MCF 10A (cell line): ENCODE results near the gene AKR1E2. TPM values are rescaled to one million over a fixed set of nuclear protein-coding genes. Genes with fewer than 3 reads are reported as not detected.

Experiments
- BruUV-seq: library from RNA; stranded (reverse); fragments of 400-500 nt; replicated peaks from 2 replicates; lab custom pipeline; 2021; lab: Mats Ljungman, UMichigan
- CTCF ChIA-PET: fragments of 300-600 bp; sonication (Branson Sonifier 250); formaldehyde crosslinking; extraction: SDS; loops from one replicate; lab custom pipeline; 2021; ENCODE audit warnings: antibody characterized with exemption, inconsistent platforms; lab: Yijun Ruan, JAX
- POLR2A ChIA-PET: fragments of 300-600, 350-650 bp; sonication (Branson Sonifier 250); formaldehyde crosslinking; extraction: SDS; loops from one replicate; lab custom pipeline; 2020; ENCODE audit warnings: antibody characterized with exemption, inconsistent platforms; lab: Yijun Ruan, JAX
- DNase-seq: peaks from one replicate; pipeline ENCODE4 v3.0.0-alpha.2; 2018; ENCODE audit not compliant: unreplicated experiment
- H3K27ac Mint-ChIP-seq: one replicate; pipeline ENCODE4 v1.8.0; 2022; ENCODE audit warnings: mild to moderate bottlenecking, low read depth, mixed read lengths; ENCODE audit not compliant: unreplicated experiment
- H3K27me3 Mint-ChIP-seq: one replicate; pipeline ENCODE4 v1.8.0; 2022; ENCODE audit warnings: mixed read lengths; ENCODE audit not compliant: insufficient read depth, unreplicated experiment
- H3K36me3 Mint-ChIP-seq: one replicate; pipeline ENCODE4 v1.8.0; 2022; ENCODE audit warnings: mild to moderate bottlenecking, moderate library complexity, mixed read lengths; ENCODE audit not compliant: insufficient read depth, unreplicated experiment
- H3K4me1 Mint-ChIP-seq: one replicate; pipeline ENCODE4 v1.8.0; 2022; ENCODE audit warnings: mixed read lengths; ENCODE audit not compliant: insufficient read depth, unreplicated experiment
- H3K4me3 Mint-ChIP-seq: one replicate; pipeline ENCODE4 v1.8.0; 2022; ENCODE audit warnings: mild to moderate bottlenecking, moderate library complexity, mixed read lengths; ENCODE audit not compliant: unreplicated experiment
- H3K9me3 Mint-ChIP-seq: one replicate; pipeline ENCODE4 v1.8.0; 2022; ENCODE audit warnings: mixed read lengths; ENCODE audit not compliant: unreplicated experiment
- CTCF ChIP-seq: fragments of 200-600 bp; IDR thresholded peaks from one replicate; pipeline ENCODE4 v1.8.0; 2022; ENCODE audit warnings: antibody characterized with exemption, mild to moderate bottlenecking; ENCODE audit not compliant: unreplicated experiment
- intact Hi-C: fragments of 100-400 bp; cut with micrococcal nuclease; formaldehyde crosslinking; loops from 2 replicates; pipeline ENCODE4 v1.14.1; 2022
- total RNA-seq: library from RNA; stranded (reverse); gene quantifications from 2 replicates; pipeline ENCODE4 v1.2.3, GENCODE V29; 2022

Gene AKR1E2
- total RNA-seq, 1 experiment from 2014 or later: not detected

GRCh38 chr10:4819067-4819466 is 6.9 kb upstream of the AKR1E2 start:
- no peaks in the 10 kb centered on the region for H3K9me3 Mint-ChIP-seq
- no peak for DNase-seq
- H3K36me3 Mint-ChIP-seq: no peaks in the 10 kb centered on the region
- H3K27me3 Mint-ChIP-seq: no peaks in the 10 kb centered on the region
- H3K4me1 Mint-ChIP-seq: no peaks in the 10 kb centered on the region
- ChIA-PET POLR2A (no interaction called here), CTCF (interaction anchor here (0.6 kb wide), 1 partner anchor 275 kb away, joined by 3 read pairs; the partner anchor contains the start of gene AKR1C3)
- TF ChIP-seq CTCF: no peak
- H3K4me3 Mint-ChIP-seq: no peak overlapping the region
- intact Hi-C loops: loop anchor here (5.0 kb wide), 1 partner anchor 803 kb away; no protein-coding TSS in a partner anchor
- no peak overlapping the region for H3K27ac Mint-ChIP-seq
- no TSS peak for BruUV-seq

GRCh38 chr10:4819707-4820106 is 6.3 kb upstream of the AKR1E2 start:
- ChIA-PET POLR2A (no interaction called here), CTCF (interaction anchor here (1.3 to 2.8 kb wide), 2 partner anchors 30 to 615 kb away, joined by 5 to 8 read pairs; no protein-coding TSS in a partner anchor)
- Mint-ChIP-seq H3K36me3 (no peaks in the 10 kb centered on the region), H3K4me3 (no peak overlapping the region), H3K27me3 (no peaks in the 10 kb centered on the region), H3K9me3 (no peaks in the 10 kb centered on the region), H3K27ac (no peak overlapping the region), H3K4me1 (no peaks in the 10 kb centered on the region)
- no TSS peak for BruUV-seq
- TF ChIP-seq CTCF: no peak
- no peak for DNase-seq
- intact Hi-C loops: loop anchor here (5.0 kb wide), 1 partner anchor 803 kb away; no protein-coding TSS in a partner anchor

- no peak overlapping the region for H3K27ac Mint-ChIP-seq
- no peaks in the 10 kb centered on the region for H3K4me1 Mint-ChIP-seq
- DNase-seq: no peak
- no TSS peak for BruUV-seq
- H3K9me3 Mint-ChIP-seq: no peaks in the 10 kb centered on the region
- no peak for TF ChIP-seq CTCF
- H3K27me3 Mint-ChIP-seq: no peaks in the 10 kb centered on the region
- CTCF ChIA-PET: interaction anchor here (1.3 to 2.8 kb wide), 3 partner anchors 18 to 613 kb away, joined by 3 to 8 read pairs (median 5); no protein-coding TSS in a partner anchor
- POLR2A ChIA-PET: interaction anchor here (0.6 kb wide), 1 partner anchor 17 kb away, joined by 4 read pairs; no protein-coding TSS in a partner anchor
- H3K36me3 Mint-ChIP-seq: no peaks in the 10 kb centered on the region
- intact Hi-C loops: no loop called here
- H3K4me3 Mint-ChIP-seq: no peak overlapping the region
Measured at GRCh38 chr10:4820804-4821401, 5.1 kb upstream of the AKR1E2 start.

GRCh38 chr10:4822208-4822607 is 3.8 kb upstream of the AKR1E2 start:
- H3K4me1 Mint-ChIP-seq: no peaks in the 10 kb centered on the region
- ChIA-PET POLR2A (no interaction called here), CTCF (interaction anchor here (0.7 to 2.8 kb wide), 4 partner anchors 17 to 612 kb away, joined by 3 to 8 read pairs (median 3); no protein-coding TSS in a partner anchor)
- intact Hi-C loops: no loop called here
- no peaks in the 10 kb centered on the region for H3K27me3 Mint-ChIP-seq
- TF ChIP-seq CTCF: no peak
- no peaks in the 10 kb centered on the region for H3K9me3 Mint-ChIP-seq
- no peak overlapping the region for H3K27ac Mint-ChIP-seq
- H3K36me3 Mint-ChIP-seq: no peaks in the 10 kb centered on the region
- DNase-seq: no peak
- no peak overlapping the region for H3K4me3 Mint-ChIP-seq
- BruUV-seq: no TSS peak
